Subcutaneous abdominal adipose tissue (tissue), 5 donors: ENCODE data around the gene CDH11.

Experiments
- H3K27ac ChIP-seq: one replicate; pipeline ENCODE4 v1.7.0; 2013; ENCODE audit warnings: low read depth, mild to moderate bottlenecking, inconsistent platforms, low read length, moderate library complexity
- H3K27me3 ChIP-seq, 5 donors: one replicate each; pipeline ENCODE4 v1.7.0; 2013; ENCODE audit warnings: low read length in 5 of 5, inconsistent platforms in 1 of 5; ENCODE audit not compliant: control insufficient read depth in 5 of 5, insufficient read depth in 4 of 5
- H3K36me3 ChIP-seq, 5 donors: one replicate each; pipeline ENCODE4 v1.7.0; 2013; ENCODE audit warnings: low read length in 5 of 5; ENCODE audit not compliant: control insufficient read depth in 5 of 5, insufficient read depth in 5 of 5
- H3K4me1 ChIP-seq, 5 donors: one replicate each; pipeline ENCODE4 v1.7.0; 2013; ENCODE audit warnings: low read length in 5 of 5, mild to moderate bottlenecking in 3 of 5, moderate library complexity in 1 of 5; ENCODE audit not compliant: control insufficient read depth in 5 of 5, insufficient read depth in 5 of 5
- H3K4me3 ChIP-seq, 5 donors: one replicate each; pipeline ENCODE4 v1.7.0; 2013; ENCODE audit warnings: low read length in 5 of 5, low read depth in 1 of 5
- H3K9ac ChIP-seq, 5 donors: one replicate each; pipeline ENCODE4 v1.7.0; 2013; ENCODE audit warnings: low read length in 5 of 5, mild to moderate bottlenecking in 4 of 5, moderate library complexity in 3 of 5
- H3K9me3 ChIP-seq, 5 donors: one replicate each; pipeline ENCODE4 v1.7.0; 2013; ENCODE audit warnings: low read length in 5 of 5; ENCODE audit not compliant: control insufficient read depth in 5 of 5
- donor health status: healthy.
- donor health status: healthy.
- donor health status: healthy.
- donor health status: healthy.
- donor health status: healthy.

Gene CDH11

DNA sequence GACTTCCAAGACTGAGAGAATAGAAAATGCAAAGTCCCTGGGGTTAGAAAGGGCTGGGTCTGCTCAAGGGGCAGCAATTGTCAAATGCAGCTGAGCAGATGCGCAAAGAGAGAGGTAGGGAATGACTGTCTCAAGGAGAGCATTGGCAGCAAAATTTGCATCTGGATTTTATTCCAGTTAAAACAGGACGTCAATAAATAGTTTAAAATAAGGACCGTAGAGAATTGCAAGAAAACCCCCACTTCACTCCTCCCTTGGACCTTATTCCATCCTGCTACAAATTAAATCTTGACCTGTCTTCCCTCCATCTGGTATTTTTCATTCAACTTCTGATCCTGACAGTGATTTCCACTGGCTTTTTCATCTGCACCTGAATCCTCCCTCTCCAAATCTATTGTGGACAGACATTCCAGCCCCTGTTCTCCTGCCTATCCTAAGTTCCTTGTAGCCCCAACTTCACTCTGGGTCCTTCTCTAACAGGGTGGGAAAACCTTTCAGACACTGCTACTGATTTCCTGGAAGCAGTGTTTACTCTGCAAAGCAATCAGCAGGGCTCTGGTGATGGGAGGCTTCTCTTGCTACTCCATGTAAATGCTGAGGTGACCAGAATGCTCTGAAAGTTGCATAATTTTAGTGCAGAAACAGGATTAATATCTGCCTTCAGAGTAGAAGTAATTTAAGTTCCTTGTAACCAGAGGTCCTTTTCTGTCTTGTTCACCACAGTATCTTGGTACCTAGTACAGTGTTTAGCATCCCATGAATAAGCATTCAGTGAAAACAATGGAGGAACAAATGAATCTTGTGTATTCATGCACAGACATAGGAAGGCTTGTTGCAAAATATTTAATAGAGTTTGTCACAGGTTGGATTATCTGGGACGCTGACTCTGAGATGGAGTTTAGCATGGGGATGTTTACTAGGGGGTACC lies 79.2 kb downstream of the CDH11 start:
- H3K27ac ChIP-seq = no peak overlapping the region
- H3K27me3 ChIP-seq = no peaks in the 10 kb centered on the region
- no peak overlapping the region for H3K9ac ChIP-seq
- no peak overlapping the region for H3K4me3 ChIP-seq
- peaks cover 0 to 3% (median 0%) of the 10 kb centered on the region in 5 donors for H3K9me3 ChIP-seq
- H3K36me3 ChIP-seq = no peaks in the 10 kb centered on the region
- no peaks in the 10 kb centered on the region for H3K4me1 ChIP-seq

- H3K9ac ChIP-seq = no peak overlapping the region
- H3K9me3 ChIP-seq = peaks cover 0 to 3% (median 0%) of the 10 kb centered on the region in 5 donors
- H3K4me3 ChIP-seq = no peak overlapping the region
- no peaks in the 10 kb centered on the region for H3K27me3 ChIP-seq
- no peaks in the 10 kb centered on the region for H3K4me1 ChIP-seq
- no peaks in the 10 kb centered on the region for H3K36me3 ChIP-seq
- no peak overlapping the region for H3K27ac ChIP-seq
Measured at GRCh38 chr16:65041667-65042066, 80.2 kb downstream of the CDH11 start.

DNA sequence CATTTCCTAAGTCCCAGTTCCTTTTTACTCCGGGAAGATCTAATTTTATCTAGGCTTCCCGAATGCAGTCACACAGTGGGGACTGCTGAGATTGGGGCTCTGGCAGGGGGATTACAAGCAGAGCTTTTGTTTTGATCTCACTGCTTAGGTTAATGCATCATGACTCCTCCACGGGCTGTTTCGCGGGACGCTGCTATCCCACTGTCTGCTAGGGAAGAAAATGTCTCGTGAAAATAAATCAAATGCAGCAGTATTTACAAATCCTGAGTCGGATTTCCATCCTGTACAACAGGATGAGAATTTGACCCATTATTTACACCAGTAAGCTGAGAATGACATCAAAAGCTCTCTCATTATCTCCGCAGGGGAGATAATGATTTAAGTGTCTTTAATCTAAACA lies 83.8 kb downstream of the CDH11 start:
- Histone ChIP-seq H3K9ac (no peak overlapping the region), H3K4me3 (no peak overlapping the region), H3K4me1 (no peaks in the 10 kb centered on the region), H3K36me3 (no peaks in the 10 kb centered on the region), H3K27me3 (no peaks in the 10 kb centered on the region), H3K9me3 (peaks cover 0 to 3% (median 0%) of the 10 kb centered on the region in 5 donors), H3K27ac (no peak overlapping the region)

DNA sequence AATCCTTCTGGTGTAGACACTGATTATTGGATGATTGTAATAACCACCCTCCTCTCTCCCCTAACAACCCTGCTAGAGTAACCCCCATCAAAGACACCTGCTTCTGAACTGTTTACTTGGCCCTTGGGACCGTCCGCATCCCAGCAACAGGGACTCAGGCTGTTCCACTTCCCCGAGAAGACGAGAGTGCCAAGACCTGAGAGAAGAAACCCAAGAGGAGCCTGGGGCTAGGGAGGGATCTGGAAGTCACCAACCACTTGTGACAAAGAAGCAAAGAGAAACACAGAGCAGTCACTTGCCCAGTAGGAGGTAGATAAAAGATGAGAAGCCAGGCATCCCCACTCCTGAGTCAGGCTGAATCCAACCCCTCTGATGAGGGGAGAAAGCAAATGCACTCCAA lies 84.3 kb downstream of the CDH11 start:
- Histone ChIP-seq H3K27ac (no peak overlapping the region), H3K4me3 (no peak overlapping the region), H3K4me1 (no peaks in the 10 kb centered on the region), H3K36me3 (no peaks in the 10 kb centered on the region), H3K9me3 (peaks cover 0 to 3% (median 0%) of the 10 kb centered on the region in 5 donors), H3K27me3 (no peaks in the 10 kb centered on the region), H3K9ac (no peak overlapping the region)

- Histone ChIP-seq H3K9me3 (peaks cover 0 to 3% (median 0%) of the 10 kb centered on the region in 5 donors), H3K27ac (no peak overlapping the region), H3K4me1 (no peaks in the 10 kb centered on the region)
Measured at GRCh38 chr16:65034915-65035314, 86.9 kb downstream of the CDH11 start.

GRCh38 chr16:65032387-65032786 lies 89.5 kb downstream of the CDH11 start:
- no peaks in the 10 kb centered on the region for H3K36me3 ChIP-seq
- H3K27me3 ChIP-seq = no peaks in the 10 kb centered on the region

More at GRCh38 chr16:65034915-65035314, 86.9 kb downstream of the CDH11 start:
- H3K36me3 ChIP-seq = no peaks in the 10 kb centered on the region
- no peak overlapping the region for H3K4me3 ChIP-seq
- no peak overlapping the region for H3K9ac ChIP-seq
- H3K27me3 ChIP-seq = no peaks in the 10 kb centered on the region

GRCh38 chr16:65024767-65025178 lies 97.1 kb downstream of the CDH11 start:
- no peak overlapping the region for H3K27ac ChIP-seq
- no peaks in the 10 kb centered on the region for H3K36me3 ChIP-seq
- H3K27me3 ChIP-seq = no peaks in the 10 kb centered on the region

More at GRCh38 chr16:65032387-65032786, 89.5 kb downstream of the CDH11 start:
- Histone ChIP-seq H3K9ac (no peak overlapping the region), H3K9me3 (no peaks in the 10 kb centered on the region), H3K27ac (no peak overlapping the region), H3K4me1 (no peaks in the 10 kb centered on the region), H3K4me3 (no peak overlapping the region)

DNA sequence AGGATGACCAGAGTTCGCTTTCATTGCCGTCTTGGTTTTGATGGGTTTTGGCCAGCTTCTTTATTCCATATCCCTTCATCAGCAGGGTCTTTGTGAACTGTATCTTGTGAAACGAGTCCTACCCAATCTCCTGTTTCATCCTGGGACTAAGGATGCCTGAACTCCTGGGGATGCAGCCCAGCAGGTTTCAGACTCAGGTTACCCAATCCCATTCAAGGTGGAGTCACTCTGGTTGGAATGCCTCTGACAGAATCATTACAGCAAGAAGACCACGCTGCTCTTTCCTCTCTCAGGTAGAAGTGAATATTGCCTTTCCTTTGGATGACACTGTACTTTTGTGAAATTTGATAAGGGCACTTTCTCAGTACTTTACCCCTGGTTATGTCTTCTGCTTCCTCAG lies 98.1 kb downstream of the CDH11 start:
- Histone ChIP-seq H3K27ac (no peak overlapping the region), H3K9me3 (peaks cover 0 to 3% (median 0%) of the 10 kb centered on the region in 5 donors), H3K4me3 (no peak overlapping the region)

More at GRCh38 chr16:65024767-65025178, 97.1 kb downstream of the CDH11 start:
- H3K9me3 ChIP-seq = peaks cover 0 to 3% (median 0%) of the 10 kb centered on the region in 5 donors
- no peak overlapping the region for H3K4me3 ChIP-seq
- no peaks in the 10 kb centered on the region for H3K4me1 ChIP-seq
- H3K9ac ChIP-seq = no peak overlapping the region

GRCh38 chr16:65021852-65022595 lies 99.8 kb downstream of the CDH11 start:
- Histone ChIP-seq H3K27me3 (no peaks in the 10 kb centered on the region), H3K4me1 (no peaks in the 10 kb centered on the region), H3K27ac (no peak overlapping the region), H3K36me3 (no peaks in the 10 kb centered on the region), H3K4me3 (no peak overlapping the region), H3K9me3 (peaks cover 0 to 4% (median 0%) of the 10 kb centered on the region in 5 donors), H3K9ac (no peak overlapping the region)

More for the DNA sequence above, 98.1 kb downstream of the CDH11 start:
- H3K27me3 ChIP-seq = no peaks in the 10 kb centered on the region
- H3K36me3 ChIP-seq = no peaks in the 10 kb centered on the region
- no peaks in the 10 kb centered on the region for H3K4me1 ChIP-seq
- H3K9ac ChIP-seq = no peak overlapping the region

GRCh38 chr16:65016754-65017153 lies 105.1 kb downstream of the CDH11 start:
- Histone ChIP-seq H3K9me3 (peaks cover 0 to 5% (median 0%) of the 10 kb centered on the region in 5 donors), H3K36me3 (no peaks in the 10 kb centered on the region), H3K27ac (no peak overlapping the region), H3K4me3 (no peak overlapping the region), H3K9ac (no peak overlapping the region), H3K27me3 (no peaks in the 10 kb centered on the region), H3K4me1 (no peaks in the 10 kb centered on the region)
